ENCODE results near the gene CLEC16A.
"Not testable (repeated sequence)": the region's sequence is repeated elsewhere in the genome, so short reads cannot be mapped to it uniquely, and the experiment has no call there.

CLEC16A gene

DNA sequence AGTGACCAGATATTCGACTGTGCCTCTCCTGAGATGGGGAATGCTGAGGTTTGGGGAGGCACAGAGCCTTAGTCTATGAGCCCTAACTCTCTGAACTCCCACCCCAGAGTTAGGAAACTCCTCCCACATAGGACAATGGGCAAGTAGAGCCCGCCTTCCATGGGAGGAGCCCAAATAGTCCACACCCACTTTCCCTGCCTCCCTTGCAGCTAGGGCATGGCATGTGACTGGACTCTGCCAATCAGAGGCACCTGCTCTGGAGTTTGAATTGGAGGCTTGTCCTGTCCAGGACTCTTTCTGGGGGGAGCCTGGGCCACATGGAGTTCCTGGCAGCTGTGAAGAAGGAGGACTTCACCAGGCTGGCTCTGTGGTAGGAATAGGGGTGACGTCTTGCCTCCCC is 263.3 kb downstream of the CLEC16A start:
- DNase-seq, result no peak

GRCh38 chr16:11208916-11209665 is 264.7 kb downstream of the CLEC16A start:
- DNase-seq, result no peak

DNA sequence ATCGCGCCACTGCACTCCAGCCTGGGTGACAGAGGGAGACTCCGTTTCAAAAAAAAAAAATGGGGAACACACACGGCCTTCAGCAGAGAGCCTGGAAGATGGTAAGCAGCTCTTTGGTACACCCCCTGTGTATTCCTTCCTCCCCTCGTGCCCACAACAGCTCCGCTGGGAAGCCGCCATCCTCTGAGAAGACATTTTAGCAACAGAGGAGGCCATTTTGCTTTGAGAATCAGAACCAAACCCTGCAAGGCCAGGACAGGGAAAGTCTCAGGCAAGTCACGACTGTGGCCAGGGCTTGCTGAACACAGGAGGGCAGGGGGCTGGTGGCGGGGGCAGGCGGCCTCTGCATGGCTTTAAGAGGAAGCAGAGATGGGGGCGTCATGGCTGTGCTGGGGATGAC is 265.9 kb downstream of the CLEC16A start:
- no peak for DNase-seq

- DNase-seq, result no peak
These were observed 267.0 kb downstream of the CLEC16A start for GRCh38 chr16:11211061-11211976.

DNA sequence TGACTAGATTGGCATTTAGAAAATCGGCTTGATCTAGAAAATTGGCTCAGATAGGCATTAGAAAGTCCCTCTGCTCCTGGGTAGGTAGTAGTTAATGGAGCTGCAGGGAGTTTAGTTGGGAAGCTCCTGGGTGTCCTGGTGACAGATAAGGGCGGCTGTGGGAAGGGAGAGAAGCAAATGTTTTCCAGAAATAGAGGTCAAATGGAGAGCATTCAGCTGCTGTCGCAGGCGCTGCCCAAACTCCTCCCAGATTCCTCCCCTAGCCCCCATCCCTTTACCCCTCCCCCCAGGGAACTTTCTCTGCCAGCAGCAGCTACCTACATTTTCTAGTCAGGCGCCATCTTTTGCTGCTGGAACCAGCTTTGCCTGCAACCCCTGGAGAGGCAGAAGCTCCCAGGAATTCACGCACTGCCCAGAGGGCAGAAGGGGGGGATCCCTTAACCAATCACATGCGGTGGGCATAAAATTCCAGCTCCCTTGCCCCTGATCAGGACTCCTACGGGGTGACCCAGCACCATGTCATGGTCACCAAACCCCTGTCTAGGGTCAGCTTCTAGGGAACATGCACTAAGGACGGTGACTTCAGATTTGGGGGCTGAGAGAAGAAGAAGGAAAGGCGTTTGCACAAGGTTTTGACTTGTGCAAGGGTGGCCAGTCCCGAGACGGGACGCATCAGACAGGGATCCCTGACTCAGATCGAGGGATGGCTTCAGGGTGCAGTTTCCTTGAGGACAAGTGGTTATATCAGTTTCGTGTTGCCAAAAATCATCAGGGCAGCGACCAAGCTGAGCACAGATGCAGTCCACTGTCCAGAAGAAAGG is 267.8 kb downstream of the CLEC16A start:
- no peak for DNase-seq

DNA sequence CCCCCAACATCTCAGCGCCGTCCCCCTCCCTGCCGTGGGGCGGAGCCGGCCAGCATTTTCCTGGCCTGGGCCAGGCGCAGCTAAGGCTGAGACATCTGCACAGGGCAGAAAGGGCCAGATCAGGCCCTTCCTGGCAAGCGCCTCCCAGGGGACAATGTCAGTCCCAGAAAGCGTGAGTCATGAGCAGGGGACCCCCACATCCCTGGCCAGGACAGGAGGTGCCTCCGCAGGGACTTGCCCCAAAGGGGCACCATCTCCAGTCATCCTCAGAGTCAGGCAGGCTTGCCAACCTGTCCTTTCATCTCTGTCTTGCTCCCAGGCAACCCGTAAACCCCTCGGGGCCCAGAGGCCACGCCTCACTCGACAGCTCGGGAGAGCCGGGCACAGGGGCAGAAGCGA is 268.4 kb downstream of the CLEC16A start:
- DNase-seq, result no peak

DNA sequence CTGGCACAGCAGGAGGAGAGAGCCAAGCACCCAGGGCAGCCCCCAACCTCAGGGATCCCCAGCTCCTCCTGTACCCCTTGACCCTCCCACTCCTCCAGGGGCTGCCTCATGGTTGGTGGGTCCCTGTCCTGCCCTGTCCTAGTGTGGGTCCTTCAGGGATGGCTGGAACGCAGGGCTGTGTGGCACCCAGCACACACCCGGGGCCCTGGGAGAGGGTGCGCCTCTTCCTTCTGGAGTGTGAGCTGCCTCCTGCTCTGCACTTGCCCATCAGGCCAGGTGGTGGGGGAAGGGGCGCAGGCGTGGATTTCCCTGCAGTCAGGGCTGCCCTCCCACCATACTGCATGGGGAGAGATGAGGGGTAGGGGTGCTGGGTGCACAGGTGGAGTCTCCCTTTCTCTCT is 269.0 kb downstream of the CLEC16A start:
- no peak for DNase-seq

- no peak for DNase-seq
These were observed 269.4 kb downstream of the CLEC16A start for GRCh38 chr16:11213799-11214198.

- no peak for DNase-seq
These were observed 271.7 kb downstream of the CLEC16A start for GRCh38 chr16:11215935-11216556.

DNA sequence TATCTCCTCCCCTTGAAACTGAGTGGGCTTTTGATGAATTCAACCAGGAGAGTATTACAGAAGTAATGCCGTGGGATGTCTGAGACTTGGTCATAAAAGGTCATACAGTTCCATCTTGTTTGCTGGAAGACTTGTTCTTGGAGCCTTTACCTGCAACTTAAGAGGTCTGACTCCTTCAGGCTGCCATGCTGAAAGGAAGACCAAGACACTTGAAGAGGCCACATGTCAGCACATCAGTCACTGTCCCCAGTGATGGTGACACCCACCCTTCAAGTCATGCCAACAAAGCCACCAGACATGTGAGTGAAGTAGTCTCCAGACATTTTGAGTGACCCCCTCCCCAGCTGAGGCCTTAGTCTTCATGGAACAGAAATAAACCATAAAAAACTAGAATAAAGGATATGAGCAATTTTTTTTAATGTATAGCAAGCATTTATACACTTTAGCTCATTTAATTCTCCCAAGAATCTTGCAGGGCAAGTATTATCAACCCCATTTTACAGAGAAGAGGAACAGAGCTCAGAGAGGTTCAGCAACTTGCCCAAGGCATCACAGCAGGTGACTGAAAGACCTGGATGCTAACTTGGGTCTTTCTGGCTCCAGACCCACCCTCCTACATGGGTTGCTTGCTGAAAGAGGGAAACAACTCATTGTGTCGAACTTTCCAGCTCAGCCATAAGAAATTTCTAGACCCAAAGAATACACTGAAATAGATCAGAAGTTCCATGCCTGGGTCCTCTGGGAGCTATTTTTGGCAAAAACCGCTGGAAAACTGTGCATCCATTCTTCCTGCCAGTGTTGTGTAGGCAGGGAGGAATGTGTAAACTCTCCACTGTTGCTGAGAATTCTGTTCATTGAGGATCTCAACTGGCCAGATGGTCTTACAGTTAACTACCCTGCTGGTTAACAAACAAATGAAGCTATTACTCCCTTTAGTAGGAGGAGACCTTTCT is 273.6 kb downstream of the CLEC16A start:
- DNase-seq, result no peak

DNA sequence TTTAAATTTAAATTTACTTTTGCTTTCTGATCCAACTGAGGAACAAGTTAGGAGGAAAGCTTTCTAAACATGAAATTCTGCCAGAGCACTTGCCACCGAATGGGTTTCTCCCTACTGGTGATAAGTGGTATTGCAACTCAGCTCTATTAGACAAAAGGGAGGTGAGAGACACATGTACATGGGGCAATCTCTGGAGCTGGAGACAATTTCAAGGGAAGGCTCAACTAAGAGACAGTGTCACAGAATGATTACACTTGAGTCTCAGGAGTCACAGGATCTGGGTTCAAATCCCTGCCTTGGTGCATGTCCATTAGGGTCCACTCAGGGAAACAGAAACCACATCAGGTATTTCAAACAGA is 274.2 kb downstream of the CLEC16A start:
- DNase-seq, result no peak

- DNase-seq, result no peak
These were observed 274.8 kb downstream of the CLEC16A start for GRCh38 chr16:11219178-11219577.

- not testable (repeated sequence) for DNase-seq
These were observed 276.1 kb downstream of the CLEC16A start for GRCh38 chr16:11220507-11220906.

- DNase-seq, result peak; percentile 24
These were observed 279.9 kb downstream of the CLEC16A start for GRCh38 chr16:11224096-11224893.

DNA sequence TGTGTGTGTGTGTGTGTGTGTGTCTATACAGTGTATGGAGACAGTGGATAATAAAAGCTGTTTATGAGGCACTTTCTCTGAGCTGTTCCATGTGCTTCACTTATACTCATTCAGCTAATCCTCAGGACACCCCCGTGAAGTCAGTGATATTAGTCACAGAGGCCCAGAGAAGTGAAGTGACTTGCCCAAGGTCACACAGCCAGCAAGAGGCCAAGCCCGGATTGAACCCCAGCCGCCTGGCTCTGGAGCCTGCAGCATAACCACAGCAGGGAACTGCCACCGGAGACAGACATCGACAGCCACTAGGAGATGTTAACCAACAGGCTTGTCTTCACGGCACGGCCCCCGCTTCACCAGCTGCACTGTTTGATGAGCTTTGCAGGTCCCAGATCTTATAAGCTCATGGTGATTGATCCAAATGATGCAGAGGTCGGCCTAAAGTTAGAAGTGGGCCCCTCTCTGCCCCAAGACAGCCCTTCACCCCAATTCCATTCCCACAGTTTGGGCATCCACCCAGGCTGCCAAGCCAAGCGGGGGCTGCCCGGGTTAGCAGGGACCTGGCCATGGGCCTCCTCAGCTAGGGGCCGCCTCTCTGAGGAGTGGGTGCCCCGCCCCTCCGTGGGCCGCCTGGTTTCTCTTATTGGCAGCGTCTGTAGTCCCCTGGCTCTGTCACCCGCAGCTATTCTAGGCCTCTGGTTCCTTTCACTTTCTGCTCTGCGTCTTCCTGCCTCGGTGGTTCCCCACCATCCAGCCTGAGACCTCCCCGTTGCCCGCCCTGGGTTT is 280.7 kb downstream of the CLEC16A start:
- DNase-seq, result peak; percentile 62

DNA sequence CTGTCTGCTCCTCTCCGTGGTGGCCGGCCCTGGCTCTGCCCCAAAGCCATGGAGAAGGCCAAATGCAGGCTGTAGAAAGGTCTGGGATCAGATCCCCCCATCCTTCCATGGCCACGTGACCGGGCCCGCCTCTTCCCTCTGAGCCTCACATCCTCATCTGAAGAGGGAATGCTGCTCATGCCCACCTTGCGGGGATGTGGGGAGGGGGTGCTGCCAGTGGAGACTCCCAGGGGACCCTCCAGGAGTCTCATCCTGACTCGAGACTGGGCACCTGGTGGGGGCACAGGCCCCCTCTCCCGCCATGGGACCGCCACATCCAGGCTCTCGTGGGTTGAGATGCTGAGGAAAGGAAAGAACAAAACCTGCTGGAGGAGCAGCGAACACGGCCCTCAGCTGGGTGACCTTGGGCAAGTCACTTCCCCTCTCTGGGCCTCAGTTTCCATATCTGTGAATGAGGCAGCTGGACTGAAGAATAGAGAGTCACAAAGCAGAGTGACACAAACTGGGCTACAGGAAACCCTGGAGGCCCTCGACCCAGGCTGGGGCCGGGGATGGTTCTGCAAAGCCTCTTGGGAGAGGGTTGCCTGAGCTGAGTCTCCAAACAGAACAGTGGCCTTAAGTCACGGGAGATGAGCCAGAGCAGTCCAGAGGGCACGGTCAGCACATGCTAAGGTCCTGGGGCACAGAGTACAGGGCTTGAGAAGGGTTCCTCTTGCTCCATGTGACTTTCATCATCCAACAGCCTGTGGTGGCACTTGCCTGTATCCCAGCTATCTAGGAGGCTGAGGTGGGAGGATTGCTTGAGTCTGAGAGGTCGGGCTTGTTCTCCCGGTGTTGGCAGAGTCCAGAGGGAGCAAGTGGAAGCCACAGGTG is 281.5 kb downstream of the CLEC16A start:
- DNase-seq, result no peak

DNA sequence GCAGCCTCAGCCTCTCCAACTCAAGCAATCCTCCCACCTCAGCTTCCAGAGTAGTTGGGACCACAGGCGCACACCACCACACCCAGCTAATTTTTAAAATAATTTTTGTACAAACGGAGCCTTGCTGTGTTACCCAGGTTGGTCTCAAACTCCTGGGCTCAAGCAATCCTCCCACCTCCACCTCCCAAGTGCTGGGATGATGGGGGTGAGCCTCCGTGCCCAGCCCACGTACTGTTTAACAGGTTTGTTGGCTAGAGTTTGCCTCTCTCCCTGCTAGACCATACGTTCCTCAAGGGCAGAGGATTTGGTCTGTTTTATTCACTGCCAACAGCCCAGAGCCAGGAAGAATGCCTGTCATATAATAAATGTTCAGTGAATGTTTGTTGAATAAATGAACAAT is 285.1 kb downstream of the CLEC16A start:
- no peak for DNase-seq

DNA sequence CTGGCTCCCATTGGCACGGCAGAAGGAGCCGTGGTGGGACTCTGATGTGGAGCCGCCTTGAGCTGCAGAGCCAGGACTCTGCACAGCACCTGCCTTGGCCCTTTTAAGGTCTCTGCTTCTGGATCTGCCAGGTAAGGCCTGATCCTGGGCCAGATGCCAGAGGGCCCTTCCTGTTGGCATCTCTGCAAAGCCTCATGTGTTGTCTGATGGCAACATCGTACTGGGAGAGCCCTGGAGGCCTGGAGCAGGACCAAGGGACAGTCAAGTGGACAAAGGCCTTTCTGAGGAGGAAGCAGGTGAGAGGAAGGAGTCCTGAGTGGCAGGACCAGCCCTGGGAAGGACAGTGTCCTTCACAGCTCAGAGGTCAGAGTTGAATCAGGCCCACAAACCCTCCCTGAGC is 285.5 kb downstream of the CLEC16A start:
- DNase-seq, result no peak

Data from activated CD4-positive, alpha-beta T cell treated with anti-CD3 and anti-CD28 coated beads for 1 hour (primary cell).